Cardiac muscle cell (in vitro differentiated cells and primary cell): ENCODE results near the gene FAM193B. TPM values are rescaled to one million over a fixed set of nuclear protein-coding genes. Genes with fewer than 3 reads are reported as not detected.

Experiments
- DNase-seq, 2 donors: peaks; one replicate each; pipeline versions ENCODE4 v3.0.0 to v3.0.0-alpha.2; 2010 to 2017; ENCODE audit warnings: low read depth in 1 of 2, low spot score in 1 of 2
- H3K27ac ChIP-seq: fragments of 200-600 bp; sonication (generic); 2 replicates; pipeline ENCODE4 v1.5.1; 2016
- H3K27me3 ChIP-seq: fragments of 200-600 bp; sonication (generic); 2 replicates; pipeline ENCODE4 v1.6.0; 2016; ENCODE audit warnings: control low read depth
- H3K36me3 ChIP-seq: fragments of 200-600 bp; sonication (generic); 2 replicates; pipeline ENCODE4 v1.5.1; 2016; ENCODE audit warnings: control low read depth
- H3K4me1 ChIP-seq: fragments of 200-600 bp; sonication (generic); 2 replicates; pipeline ENCODE4 v1.8.1; 2017; ENCODE audit warnings: low read depth, mild to moderate bottlenecking, mixed run types
- H3K4me3 ChIP-seq: fragments of 200-600 bp; sonication (generic); 2 replicates; pipeline ENCODE4 v1.5.1; 2016; ENCODE audit warnings: mild to moderate bottlenecking
- H3K9me3 ChIP-seq: fragments of 200-600 bp; sonication (generic); 2 replicates; pipeline ENCODE4 v1.5.1; 2017; ENCODE audit warnings: low read depth, mild to moderate bottlenecking, control low read depth
- CTCF ChIP-seq: IDR thresholded peaks from 2 replicates; pipeline ENCODE4 v1.5.1; 2012; ENCODE audit warnings: low read depth, mild to moderate bottlenecking, low read length
- polyA plus RNA-seq: library from polyadenylated mRNA; unstranded; fragments of >200 nt; fragmentation: Nextera tagmentation; extraction: Ambion mirVana; gene quantifications from 2 replicates; pipeline ENCODE4 v1.2.1, GENCODE V29; 2016
- total RNA-seq: library from RNA; depleted of rRNA; stranded (reverse); fragments of >200 nt; gene quantifications from 2 replicates; pipeline ENCODE4 v1.2.3, GENCODE V29; 2016

The FAM193B gene
- total and polyA plus RNA-seq, 2 experiments from 2014 or later: 67.4 to 80.9 TPM

GRCh38 chr5:177476531-177477233 is 77.7 kb downstream of the FAM193B start:
- Histone ChIP-seq H3K9me3 (no peaks in the 10 kb centered on the region), H3K4me1 (peaks cover 15% of the 10 kb centered on the region), H3K27me3 (no peaks in the 10 kb centered on the region), H3K4me3 (no peak overlapping the region), H3K27ac (no peak overlapping the region), H3K36me3 (no peaks in the 10 kb centered on the region)
- DNase-seq: peak in 1 of 2 donors; percentile 73
- TF ChIP-seq CTCF: no peak

GRCh38 chr5:177475563-177476427 is 78.6 kb downstream of the FAM193B start:
- H3K4me1 ChIP-seq: peaks cover 17% of the 10 kb centered on the region

GRCh38 chr5:177474846-177475562 is 79.4 kb downstream of the FAM193B start:
- no peak overlapping the region for H3K4me3 ChIP-seq
- H3K9me3 ChIP-seq: no peaks in the 10 kb centered on the region
- no peak for DNase-seq
- H3K27ac ChIP-seq: no peak overlapping the region
- no peak for TF ChIP-seq CTCF
- peaks cover 15% of the 10 kb centered on the region for H3K4me1 ChIP-seq
- H3K27me3 ChIP-seq: no peaks in the 10 kb centered on the region
- peaks cover 3% of the 10 kb centered on the region for H3K36me3 ChIP-seq

More at GRCh38 chr5:177475563-177476427, 78.6 kb downstream of the FAM193B start:
- Histone ChIP-seq H3K27ac (no peak overlapping the region), H3K9me3 (no peaks in the 10 kb centered on the region), H3K27me3 (no peaks in the 10 kb centered on the region), H3K4me3 (no peak overlapping the region), H3K36me3 (peaks cover 3% of the 10 kb centered on the region)
- no peak for DNase-seq
- TF ChIP-seq CTCF: no peak

- no peak for TF ChIP-seq CTCF
- Histone ChIP-seq H3K27me3 (no peaks in the 10 kb centered on the region), H3K9me3 (no peaks in the 10 kb centered on the region), H3K4me1 (peaks cover 9% of the 10 kb centered on the region), H3K4me3 (no peak overlapping the region), H3K36me3 (peaks cover 3% of the 10 kb centered on the region), H3K27ac (no peak overlapping the region)
- no peak for DNase-seq
Observed at GRCh38 chr5:177474002-177474476, 80.3 kb downstream of the FAM193B start.

DNA sequence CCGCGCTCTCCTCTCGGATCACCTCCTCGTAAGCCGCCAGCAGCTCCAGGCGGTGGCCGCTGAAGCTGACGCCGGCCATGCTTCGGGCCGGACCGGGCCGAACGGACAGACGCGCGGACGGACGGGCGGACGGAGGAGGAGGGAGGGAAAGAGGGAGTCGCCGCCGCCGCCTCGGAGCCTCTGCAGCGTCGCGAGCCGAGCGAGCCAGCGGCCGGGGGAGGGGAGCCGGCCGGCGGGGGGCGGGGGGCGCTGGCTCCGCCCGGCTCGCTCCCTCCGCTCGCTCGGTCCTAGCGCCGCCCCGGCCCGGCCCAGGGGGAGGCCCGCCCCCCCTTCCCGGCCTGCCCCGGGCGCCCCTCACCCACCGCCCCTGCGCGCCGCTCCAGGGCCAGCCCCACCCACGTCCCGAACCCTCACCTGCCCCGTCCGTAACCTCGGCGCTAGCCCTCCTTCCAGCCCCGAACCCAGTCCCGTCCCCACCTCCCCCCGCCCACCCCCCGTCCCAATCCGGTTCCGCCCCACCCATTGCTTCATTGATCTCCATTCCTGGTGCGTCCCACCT is 80.8 kb downstream of the FAM193B start, which contains the start of gene DBN1:
Gene DBN1 (minus strand): TSS at position 192 of the 559 bp plus-strand sequence. CDS start 113 bp downstream, at position 79.
- no peaks in the 10 kb centered on the region for H3K27me3 ChIP-seq
- peaks cover 3% of the 10 kb centered on the region for H3K36me3 ChIP-seq
- peak within 1 kb of the TSS; percentile 98 for H3K27ac ChIP-seq
- TF ChIP-seq CTCF: no peak
- H3K9me3 ChIP-seq: no peaks in the 10 kb centered on the region
- peak within 1 kb of the TSS; percentile 100 for H3K4me3 ChIP-seq
- peaks cover 9% of the 10 kb centered on the region for H3K4me1 ChIP-seq
- DNase-seq: peak; percentile 72 to 86
